Smooth muscle cell (in vitro differentiated cells): ENCODE data around the gene LTB4R2. TPM values are rescaled to one million over a fixed set of nuclear protein-coding genes. Genes with fewer than 3 reads are reported as not detected.

Source experiments
- DNase-seq: peaks from one replicate; lab custom pipeline; 2025; ENCODE audit not compliant: unreplicated experiment; lab: John Stamatoyannopoulos, UW
- H2AFZ ChIP-seq: fragments of 200-600 bp; sonication (generic); 2 replicates; pipeline ENCODE4 v1.6.0; 2016; ENCODE audit warnings: antibody characterized with exemption, low read depth, mild to moderate bottlenecking
- H3F3A ChIP-seq: fragments of 200-600 bp; sonication (generic); 2 replicates; pipeline ENCODE4 v1.6.0; 2017; ENCODE audit warnings: antibody characterized with exemption, low read depth
- H3K27ac ChIP-seq: fragments of 200-600 bp; sonication (generic); 2 replicates; pipeline ENCODE4 v1.5.1; 2016; ENCODE audit warnings: low read depth, mild to moderate bottlenecking
- H3K27me3 ChIP-seq: fragments of 200-600 bp; sonication (generic); 2 replicates; pipeline ENCODE4 v1.6.1; 2016; ENCODE audit warnings: low read depth, mild to moderate bottlenecking
- H3K36me3 ChIP-seq: fragments of 200-600 bp; sonication (generic); 2 replicates; pipeline ENCODE4 v1.5.1; 2016; ENCODE audit warnings: low read depth
- H3K4me1 ChIP-seq: fragments of 200-600 bp; sonication (generic); 2 replicates; pipeline ENCODE4 v1.5.1; 2016; ENCODE audit warnings: low read depth
- H3K4me2 ChIP-seq: fragments of 200-600 bp; sonication (generic); 2 replicates; pipeline ENCODE4 v1.6.0; 2016; ENCODE audit warnings: mild to moderate bottlenecking
- H3K4me3 ChIP-seq: fragments of 200-600 bp; sonication (generic); 2 replicates; pipeline ENCODE4 v1.5.1; 2016; ENCODE audit warnings: mild to moderate bottlenecking
- H3K79me2 ChIP-seq: fragments of 200-600 bp; sonication (generic); 2 replicates; pipeline ENCODE4 v1.6.0; 2016; ENCODE audit warnings: low read depth, mild to moderate bottlenecking
- H3K9ac ChIP-seq: fragments of 200-600 bp; sonication (generic); 2 replicates; pipeline ENCODE4 v1.6.0; 2016; ENCODE audit warnings: low read depth
- H3K9me3 ChIP-seq: fragments of 200-600 bp; sonication (generic); replicated peaks from 2 replicates; pipeline ENCODE4 v1.5.1; 2016; ENCODE audit warnings: low read depth
- H4K20me1 ChIP-seq: fragments of 200-600 bp; sonication (generic); 2 replicates; pipeline ENCODE4 v1.6.0; 2016; ENCODE audit warnings: low read depth
- WGBS: methylation state at CpG from one replicate; pipeline ENCODE4 v1.1.7; 2016; ENCODE audit warnings: low lambda C conversion rate; 5-methylcytosine and 5-hydroxymethylcytosine counted together
- polyA plus RNA-seq: library from polyadenylated mRNA; unstranded; fragments of >200 nt; fragmentation: Nextera tagmentation; extraction: Ambion mirVana; gene quantifications from 2 replicates; pipeline ENCODE4 v1.2.1, GENCODE V29; 2016
- total RNA-seq: library from RNA; depleted of rRNA; stranded (reverse); fragments of >200 nt; gene quantifications from 2 replicates; pipeline ENCODE4 v1.2.3, GENCODE V29; 2014
- TF ChIP-seq, protein P1 (sequence below): fragments of 200-600 bp; sonication (generic); IDR thresholded peaks from 2 replicates; pipeline ENCODE4 v1.5.1; 2017; ENCODE audit warnings: borderline replicate concordance, mild to moderate bottlenecking, antibody characterized with exemption; ENCODE audit not compliant: insufficient read depth, poor library complexity, severe bottlenecking

Gene LTB4R2
- total and polyA plus RNA-seq, 2 experiments from 2014 or later, result 0.70 to 2.8 TPM

DNA sequence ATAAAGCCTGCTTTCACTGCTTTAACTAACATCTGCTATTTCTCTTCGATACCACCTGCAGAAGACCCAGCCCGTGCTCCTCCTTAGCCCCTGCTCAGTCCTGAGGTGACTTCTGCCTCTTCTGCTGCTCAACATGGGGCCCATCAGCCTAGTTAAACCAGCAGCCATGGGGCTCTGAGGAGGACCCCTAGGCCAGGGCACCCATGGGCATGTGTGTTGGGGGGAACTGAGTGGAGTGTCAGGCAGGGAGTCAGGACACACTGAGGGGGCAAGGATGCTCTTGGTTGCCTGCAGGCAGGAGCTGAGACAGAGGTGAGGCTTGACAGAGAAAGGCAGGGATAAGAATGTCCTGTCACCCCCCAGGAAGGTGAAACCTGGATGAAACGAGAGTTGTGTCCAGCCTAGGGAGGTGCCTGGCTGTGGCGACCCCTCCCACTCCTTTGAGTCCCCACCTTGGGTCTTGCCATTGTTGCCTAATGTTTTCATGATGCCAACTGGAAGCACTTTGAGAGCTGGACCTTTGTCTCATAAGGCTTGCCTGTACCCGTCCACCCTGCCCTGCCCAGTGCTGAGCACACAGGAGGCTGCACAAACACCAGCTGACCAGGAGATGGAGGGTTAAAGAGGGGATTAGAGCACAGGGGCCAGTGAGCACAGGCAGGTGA lies 26.0 kb upstream of the LTB4R2 start:
- WGBS, result 95% methylated on average over 5 of the region's 5 CpGs
- Histone ChIP-seq H2AFZ (no peak overlapping the region), H3K27me3 (no peaks in the 10 kb centered on the region), H3K4me1 (no peaks in the 10 kb centered on the region), H3K9ac (no peak overlapping the region), H3K9me3 (no peaks in the 10 kb centered on the region), H3F3A (no peaks in the 10 kb centered on the region), H3K79me2 (no peaks in the 10 kb centered on the region), H3K27ac (no peak overlapping the region), H3K4me2 (no peak overlapping the region), H3K36me3 (no peaks in the 10 kb centered on the region), H4K20me1 (no peaks in the 10 kb centered on the region), H3K4me3 (no peak overlapping the region)
- TF ChIP-seq, protein P1, sequence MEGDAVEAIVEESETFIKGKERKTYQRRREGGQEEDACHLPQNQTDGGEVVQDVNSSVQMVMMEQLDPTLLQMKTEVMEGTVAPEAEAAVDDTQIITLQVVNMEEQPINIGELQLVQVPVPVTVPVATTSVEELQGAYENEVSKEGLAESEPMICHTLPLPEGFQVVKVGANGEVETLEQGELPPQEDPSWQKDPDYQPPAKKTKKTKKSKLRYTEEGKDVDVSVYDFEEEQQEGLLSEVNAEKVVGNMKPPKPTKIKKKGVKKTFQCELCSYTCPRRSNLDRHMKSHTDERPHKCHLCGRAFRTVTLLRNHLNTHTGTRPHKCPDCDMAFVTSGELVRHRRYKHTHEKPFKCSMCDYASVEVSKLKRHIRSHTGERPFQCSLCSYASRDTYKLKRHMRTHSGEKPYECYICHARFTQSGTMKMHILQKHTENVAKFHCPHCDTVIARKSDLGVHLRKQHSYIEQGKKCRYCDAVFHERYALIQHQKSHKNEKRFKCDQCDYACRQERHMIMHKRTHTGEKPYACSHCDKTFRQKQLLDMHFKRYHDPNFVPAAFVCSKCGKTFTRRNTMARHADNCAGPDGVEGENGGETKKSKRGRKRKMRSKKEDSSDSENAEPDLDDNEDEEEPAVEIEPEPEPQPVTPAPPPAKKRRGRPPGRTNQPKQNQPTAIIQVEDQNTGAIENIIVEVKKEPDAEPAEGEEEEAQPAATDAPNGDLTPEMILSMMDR, result no peak
- DNase-seq, result no peak

- peak overlapping the region; percentile 22 for H3K27ac ChIP-seq
- no peaks in the 10 kb centered on the region for H4K20me1 ChIP-seq
- no peaks in the 10 kb centered on the region for H3K79me2 ChIP-seq
- H3F3A ChIP-seq, result no peaks in the 10 kb centered on the region
- no peaks in the 10 kb centered on the region for H3K36me3 ChIP-seq
- no peaks in the 10 kb centered on the region for H3K9me3 ChIP-seq
- 94% methylated on average over 9 of the region's 11 CpGs for WGBS
- H3K4me2 ChIP-seq, result no peak overlapping the region
- no peak for DNase-seq
- H3K9ac ChIP-seq, result no peak overlapping the region
- H2AFZ ChIP-seq, result no peak overlapping the region
- no peaks in the 10 kb centered on the region for H3K4me1 ChIP-seq
- H3K4me3 ChIP-seq, result no peak overlapping the region
- TF ChIP-seq, protein P1, result no peak
- H3K27me3 ChIP-seq, result no peaks in the 10 kb centered on the region
Measured at GRCh38 chr14:24284501-24285035, 25.4 kb upstream of the LTB4R2 start.

DNA sequence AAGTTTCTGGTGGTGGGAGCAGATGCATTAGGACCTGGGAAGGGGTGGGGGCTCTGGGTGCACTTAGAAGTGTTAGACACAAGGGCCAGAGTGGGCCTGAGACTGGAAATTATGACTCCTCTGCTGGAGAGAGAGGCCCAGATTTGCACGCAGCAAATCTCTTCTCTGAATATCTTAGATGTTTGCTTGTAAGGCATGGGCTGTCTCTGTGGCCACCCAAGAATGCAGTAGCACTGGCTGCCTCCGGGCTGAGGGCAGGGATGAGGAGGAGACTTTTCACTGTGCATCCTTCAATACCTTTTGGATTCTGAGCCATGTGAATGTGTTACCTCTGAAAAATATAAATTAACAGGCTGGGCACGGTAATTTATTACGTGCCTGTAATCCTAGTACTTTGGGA lies 24.6 kb upstream of the LTB4R2 start:
- Histone ChIP-seq H3K4me3 (no peak overlapping the region), H3K27me3 (no peaks in the 10 kb centered on the region), H3K9me3 (no peaks in the 10 kb centered on the region), H3K4me2 (no peak overlapping the region), H2AFZ (no peak overlapping the region), H3K4me1 (no peaks in the 10 kb centered on the region), H3K79me2 (no peaks in the 10 kb centered on the region), H3K36me3 (no peaks in the 10 kb centered on the region), H3K27ac (peak overlapping the region; percentile 22), H3K9ac (no peak overlapping the region), H4K20me1 (no peaks in the 10 kb centered on the region), H3F3A (no peaks in the 10 kb centered on the region)
- TF ChIP-seq, protein P1, result no peak
- WGBS, result 47% methylated on average over 4 of the region's 4 CpGs
- DNase-seq, result no peak

GRCh38 chr14:24286996-24287395 lies 22.9 kb upstream of the LTB4R2 start:
- Histone ChIP-seq H3K27ac (no peak overlapping the region), H3K9me3 (no peaks in the 10 kb centered on the region), H3K9ac (no peak overlapping the region), H4K20me1 (no peaks in the 10 kb centered on the region), H3K4me3 (no peak overlapping the region), H3K4me2 (no peak overlapping the region), H3K27me3 (no peaks in the 10 kb centered on the region), H2AFZ (no peak overlapping the region), H3F3A (no peaks in the 10 kb centered on the region), H3K79me2 (no peaks in the 10 kb centered on the region), H3K36me3 (no peaks in the 10 kb centered on the region), H3K4me1 (no peaks in the 10 kb centered on the region)
- 93% methylated on average over 5 of the region's 5 CpGs for WGBS
- no peak for DNase-seq
- TF ChIP-seq, protein P1, result no peak
